Smooth muscle cell (in vitro differentiated cells): ENCODE results near the gene VWA7. TPM values are rescaled to one million over a fixed set of nuclear protein-coding genes. Genes with fewer than 3 reads are reported as not detected.

Experiments used
- DNase-seq: peaks from one replicate; lab custom pipeline; 2025; ENCODE audit not compliant: unreplicated experiment; lab: John Stamatoyannopoulos, UW
- H2AFZ ChIP-seq: fragments of 200-600 bp; sonication (generic); 2 replicates; pipeline ENCODE4 v1.6.0; 2016; ENCODE audit warnings: antibody characterized with exemption, low read depth, mild to moderate bottlenecking
- H3F3A ChIP-seq: fragments of 200-600 bp; sonication (generic); 2 replicates; pipeline ENCODE4 v1.6.0; 2017; ENCODE audit warnings: antibody characterized with exemption, low read depth
- H3K27ac ChIP-seq: fragments of 200-600 bp; sonication (generic); 2 replicates; pipeline ENCODE4 v1.5.1; 2016; ENCODE audit warnings: low read depth, mild to moderate bottlenecking
- H3K27me3 ChIP-seq: fragments of 200-600 bp; sonication (generic); 2 replicates; pipeline ENCODE4 v1.6.1; 2016; ENCODE audit warnings: low read depth, mild to moderate bottlenecking
- H3K36me3 ChIP-seq: fragments of 200-600 bp; sonication (generic); 2 replicates; pipeline ENCODE4 v1.5.1; 2016; ENCODE audit warnings: low read depth
- H3K4me1 ChIP-seq: fragments of 200-600 bp; sonication (generic); 2 replicates; pipeline ENCODE4 v1.5.1; 2016; ENCODE audit warnings: low read depth
- H3K4me2 ChIP-seq: fragments of 200-600 bp; sonication (generic); 2 replicates; pipeline ENCODE4 v1.6.0; 2016; ENCODE audit warnings: mild to moderate bottlenecking
- H3K4me3 ChIP-seq: fragments of 200-600 bp; sonication (generic); 2 replicates; pipeline ENCODE4 v1.5.1; 2016; ENCODE audit warnings: mild to moderate bottlenecking
- H3K79me2 ChIP-seq: fragments of 200-600 bp; sonication (generic); 2 replicates; pipeline ENCODE4 v1.6.0; 2016; ENCODE audit warnings: low read depth, mild to moderate bottlenecking
- H3K9ac ChIP-seq: fragments of 200-600 bp; sonication (generic); 2 replicates; pipeline ENCODE4 v1.6.0; 2016; ENCODE audit warnings: low read depth
- H3K9me3 ChIP-seq: fragments of 200-600 bp; sonication (generic); replicated peaks from 2 replicates; pipeline ENCODE4 v1.5.1; 2016; ENCODE audit warnings: low read depth
- H4K20me1 ChIP-seq: fragments of 200-600 bp; sonication (generic); 2 replicates; pipeline ENCODE4 v1.6.0; 2016; ENCODE audit warnings: low read depth
- WGBS: methylation state at CpG from one replicate; pipeline ENCODE4 v1.1.7; 2016; ENCODE audit warnings: low lambda C conversion rate; 5-methylcytosine and 5-hydroxymethylcytosine counted together
- polyA plus RNA-seq: library from polyadenylated mRNA; unstranded; fragments of >200 nt; fragmentation: Nextera tagmentation; extraction: Ambion mirVana; gene quantifications from 2 replicates; pipeline ENCODE4 v1.2.1, GENCODE V29; 2016
- total RNA-seq: library from RNA; depleted of rRNA; stranded (reverse); fragments of >200 nt; gene quantifications from 2 replicates; pipeline ENCODE4 v1.2.3, GENCODE V29; 2014
- TF ChIP-seq, protein P1 (sequence below): fragments of 200-600 bp; sonication (generic); IDR thresholded peaks from 2 replicates; pipeline ENCODE4 v1.5.1; 2017; ENCODE audit warnings: borderline replicate concordance, mild to moderate bottlenecking, antibody characterized with exemption; ENCODE audit not compliant: insufficient read depth, poor library complexity, severe bottlenecking

VWA7 gene
- total and polyA plus RNA-seq, 2 experiments from 2014 or later = 0.08 to 0.58 TPM

- H3K9ac ChIP-seq = no peak overlapping the region
- WGBS = 0% methylated on average over 1 of the region's 1 CpG
Observed at GRCh38 chr6:31763619-31763940, 13.5 kb downstream of the VWA7 start.

DNA sequence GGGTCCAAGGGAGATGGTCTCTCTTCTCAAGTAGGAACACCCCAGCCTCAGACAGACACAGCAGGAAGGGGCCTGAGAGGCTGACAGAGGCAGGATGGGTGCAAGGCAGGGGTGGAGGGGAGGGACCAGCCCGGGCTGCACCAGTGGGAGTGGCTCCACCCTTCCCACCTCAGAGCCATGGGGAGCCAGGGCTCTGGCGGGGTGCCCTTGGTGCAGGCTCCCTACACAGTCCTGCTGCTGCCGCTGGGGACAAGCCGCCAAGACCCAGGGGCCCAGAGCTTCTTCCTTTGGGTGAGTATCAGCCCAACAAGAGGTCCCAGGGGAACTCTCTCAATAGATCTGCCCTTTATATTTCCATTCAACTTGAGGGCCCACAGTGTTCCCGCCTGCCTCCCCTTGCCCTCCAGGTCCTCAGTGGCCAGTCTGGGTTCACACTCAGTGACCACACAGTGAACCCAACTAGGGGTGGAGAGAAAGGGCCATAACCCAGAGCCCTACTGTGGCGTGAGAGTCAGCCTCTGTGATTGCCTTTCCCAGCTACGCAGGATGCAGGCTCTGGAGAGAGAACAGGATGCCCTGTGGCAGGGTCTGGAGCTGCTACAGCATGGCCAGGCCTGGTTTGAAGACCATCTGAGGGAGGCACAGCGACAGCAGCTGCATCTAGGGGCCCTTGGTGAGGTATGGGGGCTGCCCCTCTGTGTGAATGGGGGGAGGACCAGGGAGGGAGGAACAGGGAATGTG is 14.1 kb downstream of the VWA7 start:
- H2AFZ ChIP-seq = no peak overlapping the region
- TF ChIP-seq, protein P1, sequence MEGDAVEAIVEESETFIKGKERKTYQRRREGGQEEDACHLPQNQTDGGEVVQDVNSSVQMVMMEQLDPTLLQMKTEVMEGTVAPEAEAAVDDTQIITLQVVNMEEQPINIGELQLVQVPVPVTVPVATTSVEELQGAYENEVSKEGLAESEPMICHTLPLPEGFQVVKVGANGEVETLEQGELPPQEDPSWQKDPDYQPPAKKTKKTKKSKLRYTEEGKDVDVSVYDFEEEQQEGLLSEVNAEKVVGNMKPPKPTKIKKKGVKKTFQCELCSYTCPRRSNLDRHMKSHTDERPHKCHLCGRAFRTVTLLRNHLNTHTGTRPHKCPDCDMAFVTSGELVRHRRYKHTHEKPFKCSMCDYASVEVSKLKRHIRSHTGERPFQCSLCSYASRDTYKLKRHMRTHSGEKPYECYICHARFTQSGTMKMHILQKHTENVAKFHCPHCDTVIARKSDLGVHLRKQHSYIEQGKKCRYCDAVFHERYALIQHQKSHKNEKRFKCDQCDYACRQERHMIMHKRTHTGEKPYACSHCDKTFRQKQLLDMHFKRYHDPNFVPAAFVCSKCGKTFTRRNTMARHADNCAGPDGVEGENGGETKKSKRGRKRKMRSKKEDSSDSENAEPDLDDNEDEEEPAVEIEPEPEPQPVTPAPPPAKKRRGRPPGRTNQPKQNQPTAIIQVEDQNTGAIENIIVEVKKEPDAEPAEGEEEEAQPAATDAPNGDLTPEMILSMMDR = no peak

More at GRCh38 chr6:31763619-31763940, 13.5 kb downstream of the VWA7 start:
- H3K4me2 ChIP-seq = no peak overlapping the region
- H3K27me3 ChIP-seq = no peaks in the 10 kb centered on the region
- TF ChIP-seq, protein P1 = no peak
- no peaks in the 10 kb centered on the region for H3F3A ChIP-seq
- H3K36me3 ChIP-seq = no peaks in the 10 kb centered on the region
- no peak overlapping the region for H3K27ac ChIP-seq
- no peaks in the 10 kb centered on the region for H3K79me2 ChIP-seq
- H3K9me3 ChIP-seq = no peaks in the 10 kb centered on the region
- H3K4me3 ChIP-seq = no peak overlapping the region
- H2AFZ ChIP-seq = no peak overlapping the region
- peaks cover 13% of the 10 kb centered on the region for H3K4me1 ChIP-seq
- no peak for DNase-seq
- H4K20me1 ChIP-seq = no peaks in the 10 kb centered on the region

DNA sequence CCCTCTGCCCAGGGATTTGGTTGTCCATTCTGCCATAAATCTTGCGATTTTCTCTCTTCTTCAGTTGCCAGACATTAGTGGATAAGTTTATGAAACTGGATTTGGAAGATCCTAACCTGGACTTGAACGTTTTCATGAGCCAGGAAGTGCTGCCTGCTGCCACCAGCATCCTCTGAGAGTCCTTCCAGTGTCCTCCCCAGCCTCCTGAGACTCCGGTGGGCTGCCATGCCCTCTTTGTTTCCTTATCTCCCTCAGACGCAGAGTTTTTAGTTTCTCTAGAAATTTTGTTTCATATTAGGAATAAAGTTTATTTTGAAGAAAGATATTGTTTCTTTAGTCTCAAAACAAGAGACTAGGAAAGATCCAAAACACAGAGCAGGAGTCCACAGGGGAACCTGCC is 14.8 kb downstream of the VWA7 start, which contains the start of gene SAPCD1:
Gene SAPCD1, plus strand, starts transcription at position 301 of the 400 bp plus-strand sequence. CDS start 399 bp downstream, outside the sequence.
- Histone ChIP-seq H3K79me2 (no peaks in the 10 kb centered on the region), H3K36me3 (no peaks in the 10 kb centered on the region), H3K4me2 (no peak within 1 kb of the TSS), H3F3A (no peaks in the 10 kb centered on the region), H3K4me1 (peaks cover 13% of the 10 kb centered on the region), H3K27ac (no peak within 1 kb of the TSS), H3K9me3 (no peaks in the 10 kb centered on the region), H3K9ac (no peak within 1 kb of the TSS), H2AFZ (no peak within 1 kb of the TSS), H3K4me3 (no peak within 1 kb of the TSS), H3K27me3 (no peaks in the 10 kb centered on the region), H4K20me1 (no peaks in the 10 kb centered on the region)
- WGBS = 95% methylated on average over 4 of the region's 4 CpGs
- TF ChIP-seq, protein P1 = no peak
- DNase-seq = no peak

More for the DNA sequence above, 14.1 kb downstream of the VWA7 start:
- Histone ChIP-seq H4K20me1 (no peaks in the 10 kb centered on the region), H3K4me1 (peaks cover 13% of the 10 kb centered on the region), H3K9ac (no peak overlapping the region), H3F3A (no peaks in the 10 kb centered on the region), H3K27me3 (no peaks in the 10 kb centered on the region), H3K36me3 (no peaks in the 10 kb centered on the region), H3K4me2 (no peak overlapping the region), H3K79me2 (no peaks in the 10 kb centered on the region), H3K9me3 (no peaks in the 10 kb centered on the region), H3K4me3 (no peak overlapping the region), H3K27ac (no peak overlapping the region)
- WGBS = 80% methylated on average over 8 of the region's 8 CpGs
- no peak for DNase-seq

DNA sequence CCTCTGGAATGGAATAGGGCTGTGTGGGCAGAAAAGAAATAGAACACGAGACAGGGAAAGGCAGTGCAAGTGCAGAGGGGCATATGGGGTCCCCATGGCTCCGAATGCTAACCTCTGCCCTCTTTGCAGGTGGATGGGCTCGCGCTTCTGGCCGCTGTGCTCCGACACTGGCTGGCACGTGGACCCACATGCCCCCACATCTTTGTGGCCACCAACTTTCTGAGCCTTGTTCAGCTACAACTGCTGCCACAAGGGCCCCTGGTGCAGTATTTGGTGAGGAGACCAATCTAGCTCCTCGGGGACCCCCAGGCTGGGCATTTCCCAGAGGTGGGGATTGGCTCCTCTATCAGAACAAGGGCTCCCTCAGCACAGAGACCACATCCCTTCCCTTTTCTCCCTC is 15.8 kb downstream of the VWA7 start:
- Histone ChIP-seq H3F3A (no peaks in the 10 kb centered on the region), H3K4me3 (no peak overlapping the region), H3K27ac (no peak overlapping the region), H2AFZ (no peak overlapping the region), H3K9me3 (no peaks in the 10 kb centered on the region), H3K4me2 (no peak overlapping the region), H3K79me2 (no peaks in the 10 kb centered on the region), H3K9ac (no peak overlapping the region), H3K4me1 (peaks cover 13% of the 10 kb centered on the region), H3K27me3 (no peaks in the 10 kb centered on the region), H4K20me1 (no peaks in the 10 kb centered on the region), H3K36me3 (no peaks in the 10 kb centered on the region)
- TF ChIP-seq, protein P1 = no peak
- no peak for DNase-seq
- 95% methylated on average over 8 of the region's 8 CpGs for WGBS
